Activated T-helper 2 cell treated with anti-CD3 and anti-CD28 coated beads, Interferon-gamma antibody, Interleukin-2, Interleukin-4, amounts not matched to agents 10 μg/mL and 5 μg/mL and 100 μg/mL, durations not matched to agents 14 hours and 24 hours and 36 hours (primary cell): ENCODE data around the gene THBS3. TPM values are rescaled to one million over a fixed set of nuclear protein-coding genes. Genes with fewer than 3 reads are reported as not detected.
"Not testable (repeated sequence)": the region's sequence is repeated elsewhere in the genome, so short reads cannot be mapped to it uniquely, and the experiment has no call there.

Source experiments
- DNase-seq: peaks from one replicate; pipeline ENCODE4 v3.0.0; 2021; ENCODE audit warnings: low spot score
- H3K27ac Mint-ChIP-seq: one replicate; pipeline ENCODE4 v1.8.0; 2021; ENCODE audit warnings: mixed read lengths
- H3K27me3 Mint-ChIP-seq: one replicate; pipeline ENCODE4 v1.8.0; 2021; ENCODE audit warnings: low read depth, mixed read lengths
- H3K36me3 Mint-ChIP-seq: one replicate; pipeline ENCODE4 v1.8.0; 2021; ENCODE audit warnings: low read depth, mixed read lengths
- H3K4me1 Mint-ChIP-seq: one replicate; pipeline ENCODE4 v1.8.0; 2021; ENCODE audit warnings: low read depth, mixed read lengths
- H3K4me3 Mint-ChIP-seq: one replicate; pipeline ENCODE4 v1.8.0; 2021; ENCODE audit warnings: low read depth, mild to moderate bottlenecking, moderate library complexity, mixed read lengths
- H3K9me3 Mint-ChIP-seq: one replicate; pipeline ENCODE4 v1.8.0; 2021; ENCODE audit warnings: mixed read lengths
- intact Hi-C: fragments of 100-400 bp; cut with micrococcal nuclease; formaldehyde crosslinking; loops from one replicate; pipeline ENCODE4 v1.15.1; 2023
- total RNA-seq: library from RNA; stranded (reverse); gene quantifications from 2 replicates; pipeline ENCODE4 v1.2.3, GENCODE V29; 2022

Gene THBS3
- total RNA-seq, 1 donor from 2014 or later, result 13.1 TPM

DNA sequence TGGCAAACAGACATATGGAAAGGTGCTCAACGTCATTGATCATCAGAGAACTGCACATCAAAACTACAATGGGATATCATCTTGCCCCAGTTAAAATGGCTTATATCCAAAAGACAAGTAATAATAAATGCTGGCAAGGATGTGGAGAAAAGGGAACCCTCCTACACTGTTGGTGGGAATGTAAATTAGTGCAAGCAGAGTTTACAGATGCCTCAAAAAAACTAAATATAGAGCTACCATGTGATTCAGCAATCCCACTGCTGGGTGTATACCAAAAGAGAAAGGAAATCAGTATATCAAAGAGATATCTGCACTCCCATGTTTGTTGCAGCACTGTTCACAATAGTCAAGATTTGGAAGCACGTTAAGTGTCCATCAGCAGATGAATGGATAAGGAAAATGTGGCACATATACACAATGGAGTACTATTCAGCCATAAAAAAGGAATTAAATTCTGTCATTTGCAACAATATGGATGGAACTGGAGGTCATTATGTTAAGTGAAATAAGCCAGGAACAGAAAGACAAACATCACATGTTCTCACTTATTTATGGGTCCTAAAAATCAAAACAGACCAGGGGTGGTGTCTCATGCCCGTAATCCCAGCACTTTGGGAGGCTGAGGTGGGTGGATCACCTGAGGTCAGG is 51.6 kb downstream of the THBS3 start:
- intact Hi-C loops, H3K9me3 Mint-ChIP-seq, DNase-seq, H3K4me1 Mint-ChIP-seq, H3K27ac Mint-ChIP-seq, H3K4me3 Mint-ChIP-seq, H3K36me3 Mint-ChIP-seq: not testable (repeated sequence)
- peaks cover 12% of the 10 kb centered on the region for H3K27me3 Mint-ChIP-seq

Other genes starting within 250 kb of the THBS3 start
- 30.4 and 30.6 TPM in 2 replicates for gene PYGO2, start 246.1 kb downstream of the THBS3 start, total RNA-seq
- gene SHC1, start 237.2 kb downstream of the THBS3 start, total RNA-seq, result 55.4 and 56.1 TPM in 2 replicates
- 169 and 178 TPM in 2 replicates for gene CKS1B, start 233.2 kb downstream of the THBS3 start, total RNA-seq
- 54.9 and 60.2 TPM in 2 replicates for gene FLAD1, start 224.6 kb downstream of the THBS3 start, total RNA-seq
- gene LENEP, start 214.3 kb downstream of the THBS3 start, total RNA-seq, result 0.48 and 2.0 TPM in 2 replicates
- gene ZBTB7B, start 205.1 kb downstream of the THBS3 start, total RNA-seq, result 147 and 154 TPM in 2 replicates
- 0.21 and 0.80 TPM in 2 replicates for gene DCST2, start 174.1 kb downstream of the THBS3 start, total RNA-seq
- 0.11 TPM in 1 of 2 replicates, not detected in the other for gene DCST1, start 174.1 kb downstream of the THBS3 start, total RNA-seq
- gene ADAM15, start 156.6 kb downstream of the THBS3 start, total RNA-seq, result 72.0 and 74.8 TPM in 2 replicates
- 9.2 and 10.5 TPM in 2 replicates for gene EFNA4, start 144.2 kb downstream of the THBS3 start, total RNA-seq
- 6.0 and 7.1 TPM in 2 replicates for gene EFNA3, start 129.1 kb downstream of the THBS3 start, total RNA-seq
- gene EFNA1, start 80.0 kb downstream of the THBS3 start, total RNA-seq, result 0.18 and 0.39 TPM in 2 replicates
- gene SLC50A1, start 72.0 kb downstream of the THBS3 start, total RNA-seq, result 56.9 and 58.0 TPM in 2 replicates
- 49.0 and 51.0 TPM in 2 replicates for gene DPM3, start 67.4 kb downstream of the THBS3 start, total RNA-seq
- 237 and 247 TPM in 2 replicates for gene KRTCAP2, start 34.6 kb downstream of the THBS3 start, total RNA-seq
- 10.7 and 11.5 TPM in 2 replicates for gene TRIM46, start 34.0 kb downstream of the THBS3 start, total RNA-seq
- 58.6 and 64.0 TPM in 2 replicates for gene MTX1, start 798 bp upstream of the THBS3 start, total RNA-seq
- 42.5 and 45.5 TPM in 2 replicates for gene ENTREP3, start 47.6 kb upstream of the THBS3 start, total RNA-seq
- gene SCAMP3, start 54.5 kb upstream of the THBS3 start, total RNA-seq, result 113 and 123 TPM in 2 replicates
- gene CLK2, start 65.6 kb upstream of the THBS3 start, total RNA-seq, result 95.7 and 96.8 TPM in 2 replicates
- 4.8 and 5.4 TPM in 2 replicates for gene HCN3, start 69.6 kb upstream of the THBS3 start, total RNA-seq
- gene PKLR, start 93.5 kb upstream of the THBS3 start, total RNA-seq, result not detected in 2 replicates
- 342 and 361 TPM in 2 replicates for gene FDPS, start 101.0 kb upstream of the THBS3 start, total RNA-seq
- 31.4 and 34.5 TPM in 2 replicates for gene RUSC1, start 113.0 kb upstream of the THBS3 start, total RNA-seq